HL-60 (cell line): ENCODE measurements around the gene TAX1BP1.

Experiments
- DNase-seq, 2 experiments: peaks; one replicate each; pipeline ENCODE4 v3.0.0-alpha.2; 2010 to 2020; ENCODE audit warnings: low read depth in 1 of 2, low spot score in 1 of 2
- H3K27ac ChIP-seq: fragments of 250-450 bp; sonication (Bioruptor Pico); replicated peaks from 2 replicates; pipeline ENCODE4 v1.5.1; 2020; ENCODE audit warnings: mild to moderate bottlenecking, moderate library complexity
- H3K27me3 ChIP-seq: fragments of 250-450 bp; sonication (Bioruptor Pico); 2 replicates; pipeline ENCODE4 v1.5.1; 2021; ENCODE audit warnings: mild to moderate bottlenecking, moderate library complexity; ENCODE audit not compliant: insufficient read depth, poor library complexity, severe bottlenecking
- H3K4me3 ChIP-seq: replicated peaks from 2 replicates; pipeline ENCODE4 v1.5.1; 2011; ENCODE audit warnings: mild to moderate bottlenecking, control low read depth, low read length; ENCODE audit not compliant: insufficient read depth
- GABPA ChIP-seq: IDR thresholded peaks from 2 replicates; pipeline ENCODE4 v1.6.1; 2012; ENCODE audit warnings: low read depth
- POLR2AphosphoS5 ChIP-seq: IDR thresholded peaks from 2 replicates; pipeline ENCODE4 v1.6.1; 2012; ENCODE audit warnings: low read depth
- SPI1 ChIP-seq: IDR thresholded peaks from 2 replicates; pipeline ENCODE4 v1.6.1; 2012; ENCODE audit warnings: low read depth, mild to moderate bottlenecking, borderline replicate concordance
- TF ChIP-seq, protein P1 (sequence below): IDR thresholded peaks from one replicate; pipeline ENCODE4 v1.5.1; 2011; ENCODE audit warnings: low read length, control low read depth, inconsistent platforms; ENCODE audit not compliant: insufficient read depth
- TF ChIP-seq, protein P2 (sequence below): IDR thresholded peaks from 2 replicates; pipeline ENCODE4 v1.6.1; 2012; ENCODE audit warnings: low read depth; ENCODE audit not compliant: insufficient replicate concordance

The TAX1BP1 gene

GRCh38 chr7:27697861-27698430 lies 42.0 kb upstream of the TAX1BP1 start:
- peak; percentile 53 to 92 for DNase-seq
- Histone ChIP-seq H3K27me3 (no peaks in the 10 kb centered on the region), H3K4me3 (no peak overlapping the region), H3K27ac (peak overlapping the region; percentile 82)
- TF ChIP-seq SPI1 = peak; percentile 23; the same call in 1 of the 2 replicates
- TF ChIP-seq, protein P1, sequence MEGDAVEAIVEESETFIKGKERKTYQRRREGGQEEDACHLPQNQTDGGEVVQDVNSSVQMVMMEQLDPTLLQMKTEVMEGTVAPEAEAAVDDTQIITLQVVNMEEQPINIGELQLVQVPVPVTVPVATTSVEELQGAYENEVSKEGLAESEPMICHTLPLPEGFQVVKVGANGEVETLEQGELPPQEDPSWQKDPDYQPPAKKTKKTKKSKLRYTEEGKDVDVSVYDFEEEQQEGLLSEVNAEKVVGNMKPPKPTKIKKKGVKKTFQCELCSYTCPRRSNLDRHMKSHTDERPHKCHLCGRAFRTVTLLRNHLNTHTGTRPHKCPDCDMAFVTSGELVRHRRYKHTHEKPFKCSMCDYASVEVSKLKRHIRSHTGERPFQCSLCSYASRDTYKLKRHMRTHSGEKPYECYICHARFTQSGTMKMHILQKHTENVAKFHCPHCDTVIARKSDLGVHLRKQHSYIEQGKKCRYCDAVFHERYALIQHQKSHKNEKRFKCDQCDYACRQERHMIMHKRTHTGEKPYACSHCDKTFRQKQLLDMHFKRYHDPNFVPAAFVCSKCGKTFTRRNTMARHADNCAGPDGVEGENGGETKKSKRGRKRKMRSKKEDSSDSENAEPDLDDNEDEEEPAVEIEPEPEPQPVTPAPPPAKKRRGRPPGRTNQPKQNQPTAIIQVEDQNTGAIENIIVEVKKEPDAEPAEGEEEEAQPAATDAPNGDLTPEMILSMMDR = no peak

- Histone ChIP-seq H3K27ac (no peak overlapping the region), H3K4me3 (no peak overlapping the region), H3K27me3 (no peaks in the 10 kb centered on the region)
- DNase-seq = no peak
- TF ChIP-seq SPI1 = no peak
- TF ChIP-seq, protein P2, sequence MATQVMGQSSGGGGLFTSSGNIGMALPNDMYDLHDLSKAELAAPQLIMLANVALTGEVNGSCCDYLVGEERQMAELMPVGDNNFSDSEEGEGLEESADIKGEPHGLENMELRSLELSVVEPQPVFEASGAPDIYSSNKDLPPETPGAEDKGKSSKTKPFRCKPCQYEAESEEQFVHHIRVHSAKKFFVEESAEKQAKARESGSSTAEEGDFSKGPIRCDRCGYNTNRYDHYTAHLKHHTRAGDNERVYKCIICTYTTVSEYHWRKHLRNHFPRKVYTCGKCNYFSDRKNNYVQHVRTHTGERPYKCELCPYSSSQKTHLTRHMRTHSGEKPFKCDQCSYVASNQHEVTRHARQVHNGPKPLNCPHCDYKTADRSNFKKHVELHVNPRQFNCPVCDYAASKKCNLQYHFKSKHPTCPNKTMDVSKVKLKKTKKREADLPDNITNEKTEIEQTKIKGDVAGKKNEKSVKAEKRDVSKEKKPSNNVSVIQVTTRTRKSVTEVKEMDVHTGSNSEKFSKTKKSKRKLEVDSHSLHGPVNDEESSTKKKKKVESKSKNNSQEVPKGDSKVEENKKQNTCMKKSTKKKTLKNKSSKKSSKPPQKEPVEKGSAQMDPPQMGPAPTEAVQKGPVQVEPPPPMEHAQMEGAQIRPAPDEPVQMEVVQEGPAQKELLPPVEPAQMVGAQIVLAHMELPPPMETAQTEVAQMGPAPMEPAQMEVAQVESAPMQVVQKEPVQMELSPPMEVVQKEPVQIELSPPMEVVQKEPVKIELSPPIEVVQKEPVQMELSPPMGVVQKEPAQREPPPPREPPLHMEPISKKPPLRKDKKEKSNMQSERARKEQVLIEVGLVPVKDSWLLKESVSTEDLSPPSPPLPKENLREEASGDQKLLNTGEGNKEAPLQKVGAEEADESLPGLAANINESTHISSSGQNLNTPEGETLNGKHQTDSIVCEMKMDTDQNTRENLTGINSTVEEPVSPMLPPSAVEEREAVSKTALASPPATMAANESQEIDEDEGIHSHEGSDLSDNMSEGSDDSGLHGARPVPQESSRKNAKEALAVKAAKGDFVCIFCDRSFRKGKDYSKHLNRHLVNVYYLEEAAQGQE = no peak
- TF ChIP-seq, protein P1 = no peak
Measured at GRCh38 chr7:27699751-27700150, 40.2 kb upstream of the TAX1BP1 start.

DNA sequence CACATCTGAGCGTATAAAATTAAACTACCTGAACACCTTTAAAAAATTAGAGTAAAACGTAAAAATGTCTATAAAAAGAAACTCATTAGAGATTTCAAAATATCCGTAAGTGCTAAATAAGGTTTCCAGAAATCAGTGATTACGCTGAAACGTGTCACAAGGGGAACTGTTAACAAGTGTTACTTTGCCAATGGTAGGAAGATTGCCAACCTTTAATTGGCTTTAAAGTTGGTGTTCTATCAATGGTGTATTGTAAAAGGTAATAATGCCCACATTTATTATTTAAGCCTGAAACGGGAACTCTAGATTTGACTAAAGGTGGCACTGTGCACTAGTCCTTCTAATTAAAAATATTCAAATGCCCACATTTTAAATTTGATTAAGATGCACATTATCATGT lies 39.5 kb upstream of the TAX1BP1 start:
- Histone ChIP-seq H3K4me3 (no peak overlapping the region), H3K27ac (no peak overlapping the region), H3K27me3 (no peaks in the 10 kb centered on the region)
- DNase-seq = no peak
- TF ChIP-seq POLR2AphosphoS5 (no peak), SPI1 (no peak), GABPA (no peak)
- TF ChIP-seq, protein P2 = no peak
- TF ChIP-seq, protein P1 = no peak

- no peaks in the 10 kb centered on the region for H3K27me3 ChIP-seq
- no peak for TF ChIP-seq SPI1
- TF ChIP-seq, protein P2 = no peak
- no peak for TF ChIP-seq GABPA
- TF ChIP-seq POLR2AphosphoS5 = no peak
- TF ChIP-seq, protein P1 = no peak
- no peak overlapping the region for H3K27ac ChIP-seq
- no peak overlapping the region for H3K4me3 ChIP-seq
- no peak for DNase-seq
Measured at GRCh38 chr7:27703181-27703580, 36.8 kb upstream of the TAX1BP1 start.
